CD4-positive, alpha-beta T cell treated with Interleukin-6 at 100 ng/mL for 8 hours (primary cell): Measurements from ENCODE around the gene NPPC.
A peak's percentile ranks its signal among the peaks of the same experiment; 100 is the strongest.

ENCODE experiments used
- DNase-seq: peaks from one replicate; pipeline ENCODE4 v3.0.0-alpha.2; 2020; ENCODE audit warnings: mixed read lengths, low spot score

Gene NPPC

DNA sequence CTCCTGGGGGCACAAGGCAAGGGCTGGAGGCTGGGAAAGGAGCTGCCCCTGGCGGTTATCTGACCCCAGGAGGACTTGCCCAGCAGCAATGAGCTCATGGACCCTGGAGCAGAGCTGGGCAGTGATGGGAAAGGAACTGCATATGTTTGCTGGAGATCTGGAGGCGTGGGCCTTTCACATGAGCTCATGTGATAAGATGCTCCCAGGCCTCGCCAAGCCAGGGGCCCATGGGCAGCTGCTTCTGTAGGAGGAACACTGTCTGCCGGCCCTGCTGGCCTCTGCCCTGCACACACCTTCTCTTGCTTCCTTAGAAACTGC is 9.0 kb upstream of the NPPC start:
- DNase-seq, result no peak

DNA sequence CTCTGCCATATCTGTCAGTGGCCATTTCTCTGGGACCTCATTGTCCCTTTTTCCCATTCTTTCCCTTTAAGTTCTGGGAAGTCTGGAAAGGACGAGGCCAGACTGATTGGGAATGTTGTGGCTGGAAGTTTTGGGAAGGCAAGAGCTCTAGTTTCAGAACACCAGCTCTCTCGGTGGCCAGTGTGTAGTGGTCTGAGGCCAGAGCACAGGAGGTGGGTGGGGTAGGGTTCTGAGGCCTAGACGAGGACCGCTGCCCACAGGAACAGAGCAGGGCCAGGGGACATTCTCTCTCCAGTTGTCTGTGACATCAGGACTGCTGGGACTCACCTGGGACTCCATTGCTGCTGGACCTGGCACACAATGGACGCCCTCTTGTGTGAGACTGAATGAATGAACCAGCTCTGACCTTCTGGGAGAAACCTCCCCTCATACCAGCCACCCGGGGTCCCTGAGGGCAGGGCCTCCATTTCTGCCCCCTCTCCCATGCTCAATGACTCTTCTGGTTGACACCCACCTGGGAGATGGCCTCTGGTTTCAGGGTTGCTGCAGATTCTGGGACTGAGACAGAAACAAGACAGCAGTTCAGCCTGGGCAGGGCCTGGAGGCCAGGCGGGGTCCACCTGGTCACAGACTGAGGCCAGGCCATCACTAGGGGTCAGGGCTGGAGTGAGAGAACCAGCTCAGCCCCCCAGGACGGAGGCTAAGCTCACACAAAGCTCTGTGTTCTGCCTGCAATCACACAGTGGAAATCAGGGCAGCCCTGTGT is 8.4 kb upstream of the NPPC start:
- no peak for DNase-seq

GRCh38 chr2:231933916-231934401 is 7.8 kb upstream of the NPPC start:
- DNase-seq, result no peak

DNA sequence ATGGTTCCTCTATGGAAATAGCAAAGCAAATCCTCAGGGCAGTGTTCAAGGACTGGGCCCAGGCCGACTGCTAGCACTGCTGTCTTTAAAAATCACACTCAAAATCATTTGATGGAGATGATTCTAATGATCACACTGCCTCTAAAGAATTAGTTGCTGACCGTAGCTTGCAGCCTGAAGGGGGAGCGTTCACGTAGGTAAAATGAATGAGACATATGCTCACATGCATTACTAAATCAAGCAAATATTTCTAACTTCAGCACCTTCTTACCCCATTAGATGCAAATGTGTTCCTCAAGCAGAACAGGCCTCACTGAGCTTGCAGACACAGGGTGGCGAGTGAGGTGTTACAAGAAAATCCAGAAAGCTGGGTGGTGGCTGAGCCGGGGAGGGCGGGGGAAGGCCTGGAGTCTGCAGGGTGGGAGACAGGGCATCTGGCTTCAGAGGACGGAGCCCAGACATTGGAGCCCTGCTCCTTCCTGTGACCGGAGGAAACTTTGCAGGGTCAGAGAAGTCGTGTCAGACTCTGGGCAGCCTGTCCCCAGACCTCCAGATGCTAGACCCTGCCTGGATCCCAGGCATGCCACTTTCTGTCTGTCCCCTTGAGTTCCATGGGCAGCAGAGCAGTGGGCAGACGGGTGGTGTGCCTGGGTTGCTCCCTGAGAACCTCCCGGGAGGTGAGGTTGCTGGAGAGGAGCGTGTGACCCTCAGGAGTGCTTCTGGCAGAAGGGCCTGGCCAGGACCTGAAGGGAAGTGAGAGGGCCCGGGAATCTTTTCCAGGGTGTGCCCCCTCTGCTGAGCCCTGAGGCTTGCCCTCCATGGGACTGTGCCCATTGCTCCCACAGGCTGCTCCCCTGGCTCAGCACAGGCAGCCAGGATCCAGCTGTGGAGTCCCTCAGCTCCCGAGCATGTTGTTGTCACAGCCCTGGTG is 7.1 kb upstream of the NPPC start:
- no peak for DNase-seq

GRCh38 chr2:231932711-231932970 is 6.4 kb upstream of the NPPC start:
- DNase-seq, result no peak

- no peak for DNase-seq
Measured at GRCh38 chr2:231931481-231931915, 5.3 kb upstream of the NPPC start.

DNA sequence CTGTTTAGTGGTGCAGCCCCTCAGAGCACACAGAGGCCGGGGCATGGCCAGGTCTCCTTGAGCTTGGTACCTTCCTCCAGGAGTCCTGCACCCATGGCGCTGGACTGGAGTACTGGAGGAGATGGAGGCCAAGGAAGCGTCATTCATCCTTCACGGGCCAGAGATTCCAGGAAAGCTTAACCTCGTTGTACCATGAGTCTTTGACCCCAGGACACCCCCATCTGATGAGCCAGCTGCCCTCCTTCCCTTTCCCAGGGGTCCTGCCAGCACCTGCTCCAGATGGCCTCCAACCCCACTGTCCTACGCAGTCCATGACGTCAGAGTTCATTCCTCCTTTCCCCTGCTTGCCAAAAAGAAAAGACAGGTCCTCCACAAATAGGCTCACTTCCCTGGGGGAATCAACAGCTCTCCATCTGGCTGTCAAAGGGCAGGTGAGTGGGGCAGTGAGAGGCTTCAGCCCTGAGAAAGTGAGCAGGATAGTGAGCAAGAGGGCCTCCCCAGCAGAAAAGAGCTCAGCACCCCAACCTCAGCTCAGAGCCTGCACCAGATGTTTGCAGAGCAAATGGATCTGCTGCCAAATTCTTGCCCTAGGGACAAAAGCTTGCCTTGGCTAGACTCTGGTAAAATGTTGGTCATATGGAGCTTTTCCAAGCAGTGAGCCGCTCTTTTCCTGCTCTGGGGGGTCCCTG is 4.5 kb upstream of the NPPC start:
- no peak for DNase-seq

DNA sequence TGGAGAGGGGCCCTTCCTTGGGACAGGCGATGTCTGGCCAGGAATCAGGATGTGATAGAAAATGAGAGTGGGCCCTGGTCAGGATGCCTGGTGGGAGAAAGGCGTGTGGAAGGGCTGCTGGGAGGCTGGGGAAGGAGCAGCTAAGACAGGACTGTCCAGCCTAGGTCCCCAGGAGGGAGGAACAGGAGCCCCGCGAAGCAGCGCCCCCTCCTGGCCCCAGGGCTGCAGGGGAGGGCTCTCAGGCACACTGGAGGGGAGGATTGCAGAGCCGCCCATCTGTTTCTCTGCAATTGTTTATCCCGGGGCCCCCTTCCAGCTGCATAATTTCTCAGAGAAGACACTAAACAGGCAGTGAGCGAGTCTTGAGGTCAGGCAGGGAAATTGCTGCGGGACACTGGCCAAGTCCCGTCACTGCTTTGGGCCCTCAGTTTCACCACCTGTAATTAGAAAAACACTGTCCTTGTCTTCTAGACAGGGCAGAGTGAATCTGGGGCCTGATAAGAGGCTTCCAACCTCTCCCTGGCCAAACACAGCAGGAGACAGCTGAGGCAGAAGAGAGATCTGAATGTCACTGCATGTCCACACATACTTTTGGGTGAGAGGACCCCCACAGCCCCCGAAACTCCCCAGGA is 3.9 kb upstream of the NPPC start:
- DNase-seq, result no peak

DNA sequence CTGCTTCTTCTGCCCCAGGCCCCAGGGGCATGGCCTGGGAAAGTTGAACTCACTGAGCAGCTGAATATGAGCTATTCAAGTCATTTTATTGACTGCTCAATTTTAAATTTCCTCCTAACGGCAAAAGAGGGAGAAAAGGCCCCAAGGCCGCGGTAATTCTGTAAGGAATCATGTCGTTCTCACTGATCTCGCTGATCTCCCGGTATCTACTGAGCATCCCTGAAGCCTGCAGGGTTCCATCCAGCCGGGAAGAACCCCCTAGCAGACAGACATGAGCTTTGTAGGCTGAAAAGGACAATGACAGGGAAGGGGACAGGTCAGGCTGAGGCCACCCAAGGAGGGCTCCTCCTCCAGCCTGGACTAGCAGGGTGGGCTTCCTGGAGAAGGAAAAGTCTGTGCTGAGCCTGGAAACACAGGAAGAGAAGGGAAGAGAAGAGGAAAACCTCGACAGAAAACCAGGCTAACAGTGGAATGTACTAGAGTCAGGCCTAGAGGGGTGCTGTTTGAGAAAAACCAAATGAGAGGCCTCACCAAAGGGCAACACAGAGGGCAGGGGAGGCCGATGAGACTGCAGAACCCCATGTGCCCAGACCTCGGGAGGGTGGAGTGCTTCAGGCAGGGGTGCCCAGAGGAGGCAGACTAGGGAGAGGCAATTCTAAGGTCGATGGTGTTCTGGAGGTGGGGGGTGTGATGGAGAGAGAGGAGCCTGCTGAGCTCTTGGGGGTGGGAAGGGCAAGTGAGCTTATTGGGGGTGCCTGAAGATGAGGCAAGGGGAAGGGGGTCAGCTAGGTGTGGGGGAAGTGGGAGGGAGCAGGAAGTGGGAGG is 2.9 kb upstream of the NPPC start:
- no peak for DNase-seq

DNA sequence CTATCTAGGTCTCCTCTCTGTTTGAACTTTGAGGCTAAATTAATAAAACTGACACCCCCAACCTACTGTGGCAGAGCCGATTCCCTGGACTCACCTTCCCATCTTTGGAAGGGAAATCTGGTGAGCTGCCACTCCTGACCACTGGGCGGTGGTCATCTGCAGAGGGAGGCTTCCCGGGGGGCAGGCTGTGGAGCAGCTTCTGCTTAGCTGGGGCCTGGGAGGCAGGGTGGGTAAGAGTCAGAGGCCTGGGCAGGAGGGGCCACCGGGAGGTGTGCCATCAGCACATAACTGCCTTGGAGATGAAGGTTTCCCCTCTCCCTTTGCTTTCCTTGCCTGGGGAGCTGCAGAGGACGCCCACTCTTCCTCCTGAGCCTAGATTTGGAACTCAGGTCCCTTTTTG is 2.3 kb upstream of the NPPC start:
- no peak for DNase-seq

DNA sequence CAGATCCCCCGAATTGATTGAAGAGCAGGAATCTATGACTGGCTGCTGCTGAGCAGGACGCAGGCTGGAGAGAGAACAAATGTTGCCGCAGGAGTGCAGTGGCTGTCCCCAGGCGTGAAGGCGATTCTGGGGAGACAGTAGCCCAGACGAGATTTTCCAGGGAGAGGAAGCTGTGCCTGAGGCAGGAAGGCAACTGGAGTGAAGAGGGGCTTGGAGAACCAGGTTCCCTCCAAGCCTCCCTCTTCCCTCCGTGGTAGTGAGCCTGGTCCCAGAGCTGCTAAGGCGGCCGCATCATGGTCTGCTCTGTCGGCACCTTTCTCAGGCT is 1.3 kb upstream of the NPPC start:
- no peak for DNase-seq

GRCh38 chr2:231926761-231927565 is 767 bp upstream of the NPPC start:
- no peak for DNase-seq

- peak; percentile 56 for DNase-seq
Measured at GRCh38 chr2:231925303-231926179, 655 bp downstream of the NPPC start.

DNA sequence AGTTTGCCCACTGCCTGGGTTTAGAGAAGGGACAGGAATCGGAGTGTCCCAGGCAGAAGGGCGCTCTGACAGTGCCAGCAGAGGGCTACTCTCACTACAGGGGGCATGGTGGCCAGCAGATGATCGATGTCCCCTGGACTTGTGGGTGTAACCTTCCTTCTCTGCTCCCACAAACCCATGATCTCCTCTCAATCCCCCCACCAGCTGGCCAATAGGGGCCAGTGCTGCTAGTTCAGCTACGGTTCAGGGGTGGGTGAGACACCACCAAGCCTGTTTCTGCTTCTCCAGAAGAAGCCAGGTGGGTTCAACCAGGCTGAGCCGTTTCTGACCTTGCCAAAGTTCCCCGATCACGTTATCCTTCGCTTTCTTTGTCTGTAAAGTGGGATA is 1.3 kb downstream of the NPPC start:
- no peak for DNase-seq

DNA sequence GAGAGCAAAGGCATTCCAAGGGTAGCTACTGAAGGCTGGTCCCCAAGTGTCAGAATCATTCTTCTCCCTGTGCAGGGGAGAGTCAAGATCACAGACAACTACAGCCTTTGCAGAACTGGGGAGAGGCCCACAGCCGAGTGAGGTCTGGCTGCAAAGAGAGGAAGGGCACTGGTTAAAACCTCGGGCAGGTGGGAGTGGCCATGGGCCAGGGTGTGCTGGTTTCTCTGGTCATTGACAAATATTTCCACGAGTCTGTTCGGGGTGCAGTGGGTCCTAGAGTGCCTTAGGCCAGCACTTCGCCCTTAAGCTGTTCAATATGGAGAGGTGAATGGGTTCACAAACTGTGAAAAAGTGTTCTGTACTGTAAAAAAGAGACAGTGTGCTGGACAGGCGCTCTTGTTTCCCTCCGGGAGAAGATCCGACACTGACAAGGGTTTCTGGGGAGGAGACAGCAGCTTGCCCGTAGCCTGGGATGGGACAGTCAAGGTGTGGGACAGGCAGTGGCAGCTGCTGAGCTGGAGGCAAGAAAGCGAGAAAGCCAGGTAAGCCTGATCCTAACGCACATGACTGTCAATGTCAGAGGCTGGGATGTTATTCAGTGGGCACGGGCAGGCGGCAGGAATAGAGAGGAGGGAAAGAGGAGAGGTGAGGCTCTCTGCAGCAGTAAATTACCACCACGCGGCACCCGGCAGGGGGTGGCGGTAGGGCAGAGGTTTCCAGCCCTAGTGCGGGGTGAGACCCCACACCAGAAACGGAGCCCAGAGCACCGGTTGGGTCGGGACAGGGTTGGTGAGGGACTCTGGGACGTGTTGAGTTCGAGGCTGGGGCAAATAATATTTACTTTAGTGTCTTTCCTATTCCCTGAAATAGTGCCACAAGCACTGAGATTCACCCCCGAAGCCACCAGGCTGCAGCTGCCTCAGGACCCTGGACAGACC is 2.0 kb downstream of the NPPC start:
- no peak for DNase-seq

DNA sequence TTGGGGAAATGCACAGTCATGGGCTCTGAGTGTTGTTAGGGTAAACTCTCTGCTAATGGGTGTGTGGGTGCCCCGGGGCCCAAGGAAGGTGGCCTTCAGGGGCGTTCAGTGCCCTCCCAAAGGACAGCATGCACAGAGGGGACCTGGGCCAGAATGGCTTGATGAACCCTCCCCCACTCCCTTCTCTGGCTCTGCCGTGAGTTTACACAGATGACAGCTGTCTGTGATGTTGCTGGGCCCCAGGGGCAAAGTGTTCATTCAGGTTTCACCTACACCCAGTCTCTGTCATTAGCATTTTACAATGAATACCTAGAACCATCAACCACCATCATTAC is 3.2 kb downstream of the NPPC start:
- DNase-seq, result no peak

DNA sequence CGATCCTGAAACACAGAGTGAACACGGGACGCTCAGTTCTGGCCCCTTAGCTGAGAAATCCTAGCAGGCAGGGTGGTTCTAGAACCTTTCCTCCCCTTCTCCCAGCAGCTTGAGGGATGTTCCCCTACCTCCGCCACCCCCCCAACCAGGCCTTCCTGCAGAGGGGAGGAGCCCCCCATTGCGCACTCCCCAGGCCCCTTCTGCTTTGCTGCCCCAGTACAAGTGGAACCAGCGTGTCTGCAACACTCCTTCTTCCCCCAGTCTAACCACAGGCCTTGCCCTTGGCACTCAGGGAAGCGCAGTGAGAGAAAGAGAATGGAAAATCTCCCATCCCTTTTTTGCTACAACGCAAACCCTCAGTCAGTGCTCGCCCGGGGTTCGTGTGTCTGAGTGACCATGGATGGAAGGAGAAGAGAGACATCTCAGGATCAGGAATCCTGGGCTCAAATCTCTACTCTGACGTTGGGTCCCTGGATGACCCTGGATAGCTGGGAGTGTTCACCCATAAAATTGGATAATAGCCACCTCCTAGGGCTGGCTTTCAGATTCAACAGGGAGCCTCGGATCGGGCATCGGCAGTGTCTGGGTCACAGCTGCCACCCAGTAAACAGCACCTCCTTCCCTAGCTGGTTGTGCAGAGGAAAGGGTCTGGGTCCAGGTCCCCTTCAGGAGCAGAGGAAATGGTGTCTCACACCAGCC is 3.7 kb downstream of the NPPC start:
- no peak for DNase-seq

GRCh38 chr2:231920795-231921194 is 5.4 kb downstream of the NPPC start:
- DNase-seq, result no peak
